GM21423 (cell line): Measurements from ENCODE around the gene BCL2L13.

Experiments
- ATAC-seq: cut with Tn5 transposase; IDR thresholded peaks from one replicate; pipeline ENCODE4 v1.9.1; 2021; ENCODE audit warnings: mild to moderate bottlenecking, moderate library complexity; ENCODE audit not compliant: unreplicated experiment

The BCL2L13 gene

DNA sequence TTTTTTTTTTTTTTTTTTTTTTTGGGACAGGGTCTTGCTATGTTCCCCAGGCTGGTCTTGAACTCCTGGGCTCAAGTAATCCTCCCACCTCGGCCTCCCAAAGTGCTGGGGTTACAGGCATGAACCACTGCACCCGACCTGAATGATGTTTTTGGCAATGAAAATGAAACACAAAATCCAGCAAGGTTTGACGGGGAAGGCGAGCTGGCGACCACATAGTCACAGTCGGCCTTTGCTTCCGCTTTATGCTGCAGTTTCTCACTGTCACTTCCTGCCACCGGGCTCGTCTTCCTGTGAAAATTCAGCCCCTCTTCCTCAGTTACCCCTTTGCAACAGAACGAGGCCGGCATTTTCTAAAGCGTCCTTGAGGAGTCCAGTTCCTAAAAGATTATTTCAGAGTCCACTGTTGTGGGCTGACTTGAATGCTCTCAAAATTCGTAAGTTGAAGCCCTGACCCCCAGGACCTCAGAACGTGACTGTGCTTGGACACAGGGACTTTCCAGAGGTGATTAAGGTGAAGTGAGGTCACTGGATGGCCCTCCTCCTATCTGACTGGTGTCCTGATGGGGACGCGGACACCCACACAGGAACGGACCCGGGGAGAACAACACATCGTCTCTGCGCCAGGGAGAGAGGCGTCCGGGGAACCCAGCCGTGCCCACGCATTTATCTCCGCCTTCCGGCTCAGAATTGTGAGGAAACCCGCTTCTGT is 138.6 kb downstream of the BCL2L13 start:
- ATAC-seq, result peak; percentile 30

DNA sequence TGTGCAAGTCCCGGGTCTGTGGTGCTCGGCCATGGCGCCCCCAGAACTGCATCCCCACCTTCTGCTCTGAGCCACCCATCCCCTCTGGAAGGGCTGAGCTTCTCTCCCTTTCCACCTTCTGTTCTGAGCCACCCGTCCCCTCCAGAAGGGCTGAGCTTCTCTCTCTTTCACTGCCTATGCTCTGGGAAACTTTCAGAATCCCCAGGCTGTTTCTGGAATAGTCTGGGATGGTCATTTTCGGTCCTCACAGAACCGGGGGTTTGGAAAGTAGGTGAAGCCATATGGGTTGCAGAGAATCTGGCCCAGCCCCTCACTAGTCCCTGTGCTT is 139.1 kb downstream of the BCL2L13 start:
- ATAC-seq, result no peak

DNA sequence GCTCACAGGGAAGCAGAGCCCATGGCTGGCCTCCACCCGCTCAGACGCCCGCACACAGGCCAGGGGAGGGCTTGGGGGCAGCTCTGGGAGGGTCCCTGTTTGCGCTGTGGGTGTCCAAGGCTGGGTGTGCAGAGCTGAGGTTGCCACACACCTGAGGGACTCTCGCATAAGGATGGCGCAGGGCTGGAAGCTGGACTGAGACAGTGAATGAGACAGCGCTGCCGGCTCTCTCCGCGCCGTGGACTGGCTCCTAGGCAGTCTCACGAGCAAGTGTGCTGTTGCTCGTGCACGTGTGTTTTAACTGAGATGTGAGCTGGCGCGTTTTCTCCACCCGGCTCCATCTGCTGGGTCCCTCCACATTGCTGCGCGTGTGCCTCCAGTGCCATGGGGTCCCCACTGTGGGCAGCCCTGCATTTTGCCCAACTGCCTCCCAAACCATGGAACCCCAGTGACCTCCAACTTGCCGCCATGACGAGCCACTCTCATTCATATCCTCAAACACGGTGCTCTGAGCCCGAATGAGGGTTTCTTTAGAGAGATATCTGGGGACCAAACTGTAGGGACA is 139.9 kb downstream of the BCL2L13 start:
- no peak for ATAC-seq

DNA sequence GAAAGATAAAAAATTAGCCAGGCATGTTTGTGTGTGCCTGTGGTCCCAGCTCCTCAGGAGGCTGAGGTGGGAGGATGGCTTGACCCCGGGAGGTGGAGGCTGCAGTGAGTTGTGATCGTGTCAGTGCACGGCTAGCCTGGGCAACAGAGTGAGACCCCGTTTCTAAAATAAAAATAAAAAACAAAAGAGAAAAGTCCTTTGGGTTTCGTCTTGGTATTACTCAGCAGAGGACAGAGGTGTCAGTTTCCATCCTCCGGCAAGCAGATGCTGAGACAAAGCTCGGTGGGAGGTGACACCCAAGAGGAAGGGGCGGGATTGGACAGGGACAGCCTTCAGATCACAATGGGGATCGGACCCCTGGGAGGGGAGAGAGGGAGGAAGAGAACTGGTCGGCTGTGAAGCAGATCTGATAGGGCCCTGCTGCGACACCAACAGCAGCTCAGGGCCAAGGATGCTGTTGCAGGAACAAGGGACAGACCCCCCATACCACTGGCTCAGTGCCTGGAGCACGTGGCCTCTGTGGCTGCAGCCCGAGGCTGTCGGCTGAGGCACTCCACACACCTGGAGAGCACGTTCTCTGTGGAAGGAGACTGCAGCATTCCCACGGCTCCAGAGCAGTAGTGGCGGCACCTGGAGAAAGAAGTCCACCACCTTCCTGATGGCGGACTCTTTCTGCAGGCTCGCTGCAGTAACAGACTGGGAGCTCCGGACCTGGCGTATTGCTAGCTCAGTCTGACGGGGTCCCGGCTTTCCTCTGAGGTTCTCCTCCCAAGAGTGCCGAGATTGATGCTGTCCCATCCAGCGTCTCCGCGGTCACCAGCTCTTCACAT is 140.9 kb downstream of the BCL2L13 start:
- peak; percentile 26 for ATAC-seq

DNA sequence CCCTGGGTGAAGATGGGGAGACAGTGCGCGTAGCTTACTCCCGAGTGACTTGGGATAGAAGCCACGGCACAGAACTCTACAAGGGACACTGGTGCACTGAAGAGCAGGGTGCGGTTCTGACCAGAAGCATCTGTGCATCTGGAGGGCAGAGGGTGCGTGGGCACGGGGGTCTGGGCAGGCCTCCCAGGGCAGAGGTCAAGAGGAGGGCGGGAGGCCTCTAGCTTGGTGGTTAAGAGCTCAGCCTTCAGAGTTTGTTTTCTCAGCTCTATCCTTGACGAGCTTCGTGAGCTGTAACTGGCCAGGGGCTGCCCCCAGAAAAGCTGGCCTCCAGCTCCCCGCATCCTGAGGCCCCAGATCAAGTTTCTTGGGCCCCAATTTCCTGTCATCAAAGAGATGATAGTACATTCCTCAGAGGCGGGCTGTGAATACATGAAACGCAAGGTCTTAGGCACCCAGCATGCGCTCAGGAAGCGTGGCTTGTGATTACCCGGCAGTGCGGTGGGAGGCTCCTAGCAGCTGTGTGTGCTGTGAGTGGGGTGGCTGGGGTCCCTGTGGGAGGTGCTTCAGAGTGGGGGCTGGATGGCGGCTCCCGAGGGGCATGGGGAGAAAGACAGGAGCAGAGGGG is 141.7 kb downstream of the BCL2L13 start:
- ATAC-seq, result no peak
